ENCODE measurements around the gene CYP4F8. TPM values are rescaled to one million over a fixed set of nuclear protein-coding genes. Genes with fewer than 3 reads are reported as not detected.

The CYP4F8 gene
- total RNA-seq, 1 donor from 2014 or later, result not detected

GRCh38 chr19:15669891-15670290 is 54.9 kb downstream of the CYP4F8 start:
- no peaks in the 10 kb centered on the region for H3K27me3 ChIP-seq
- no peak for TF ChIP-seq CTCF (IDR thresholded peaks at IDR 0.05)
- H3K9me3 ChIP-seq, result no peaks in the 10 kb centered on the region
- intact Hi-C loops (cut with DNase I), result no loop called here
- no peaks in the 10 kb centered on the region for H3K36me3 ChIP-seq
- H3K4me3 ChIP-seq, result no peak overlapping the region
- H3K27ac ChIP-seq, result no peak overlapping the region
- DNase-seq (ENCODE audit: low spot score in 2 of 2), result no peak
- no peaks in the 10 kb centered on the region for H3K4me1 ChIP-seq

GRCh38 chr19:15671237-15671821 is 56.3 kb downstream of the CYP4F8 start:
- H3K27ac ChIP-seq, result no peak overlapping the region
- H3K4me1 ChIP-seq, result no peaks in the 10 kb centered on the region
- H3K27me3 ChIP-seq, result no peaks in the 10 kb centered on the region
- intact Hi-C loops (cut with DNase I), result no loop called here
- no peaks in the 10 kb centered on the region for H3K9me3 ChIP-seq
- no peaks in the 10 kb centered on the region for H3K36me3 ChIP-seq
- no peak for DNase-seq (ENCODE audit: low spot score in 2 of 2)
- TF ChIP-seq CTCF (IDR thresholded peaks at IDR 0.05), result no peak
- no peak overlapping the region for H3K4me3 ChIP-seq

DNA sequence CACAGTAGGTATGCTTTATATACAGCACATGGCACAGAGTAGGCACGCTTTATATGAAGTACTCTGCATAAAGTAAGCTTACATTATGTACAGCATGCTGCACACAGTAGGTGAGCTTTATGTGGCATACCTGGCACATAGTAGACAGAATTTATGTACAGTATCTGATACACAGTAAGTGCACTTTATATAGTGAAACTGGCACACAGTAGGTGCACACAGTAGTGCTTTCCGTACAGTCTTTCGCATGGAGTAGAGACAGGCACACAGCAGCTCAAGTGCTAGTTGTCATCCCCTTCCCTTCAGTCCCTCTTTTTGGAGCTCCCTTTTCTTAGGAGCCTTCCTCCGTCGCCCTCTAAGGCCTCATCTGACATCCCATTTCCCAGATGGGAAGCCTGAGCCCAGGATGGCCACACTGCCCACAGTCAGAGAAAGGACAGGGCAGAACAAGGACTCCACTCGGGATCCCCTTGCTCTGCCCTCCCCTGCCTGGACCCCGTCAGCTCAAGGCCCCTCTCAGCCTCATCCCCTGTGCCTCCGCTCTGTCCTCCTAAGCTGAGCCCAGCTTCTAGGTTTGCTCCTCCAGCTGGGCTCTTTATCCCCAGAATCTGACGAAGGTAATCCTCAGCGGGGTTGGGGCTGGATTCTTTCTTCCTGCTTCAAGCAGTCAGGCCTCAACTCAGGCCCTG is 57.0 kb downstream of the CYP4F8 start:
- intact Hi-C loops (cut with DNase I), result no loop called here
- no peak for DNase-seq (ENCODE audit: low spot score in 2 of 2)
- Histone ChIP-seq H3K36me3 (no peaks in the 10 kb centered on the region), H3K9me3 (no peaks in the 10 kb centered on the region), H3K27me3 (no peaks in the 10 kb centered on the region), H3K27ac (peak overlapping the region in 1 of 2 donors; percentile 27), H3K4me1 (no peaks in the 10 kb centered on the region), H3K4me3 (no peak overlapping the region)
- TF ChIP-seq CTCF (IDR thresholded peaks at IDR 0.05), result no peak

DNA sequence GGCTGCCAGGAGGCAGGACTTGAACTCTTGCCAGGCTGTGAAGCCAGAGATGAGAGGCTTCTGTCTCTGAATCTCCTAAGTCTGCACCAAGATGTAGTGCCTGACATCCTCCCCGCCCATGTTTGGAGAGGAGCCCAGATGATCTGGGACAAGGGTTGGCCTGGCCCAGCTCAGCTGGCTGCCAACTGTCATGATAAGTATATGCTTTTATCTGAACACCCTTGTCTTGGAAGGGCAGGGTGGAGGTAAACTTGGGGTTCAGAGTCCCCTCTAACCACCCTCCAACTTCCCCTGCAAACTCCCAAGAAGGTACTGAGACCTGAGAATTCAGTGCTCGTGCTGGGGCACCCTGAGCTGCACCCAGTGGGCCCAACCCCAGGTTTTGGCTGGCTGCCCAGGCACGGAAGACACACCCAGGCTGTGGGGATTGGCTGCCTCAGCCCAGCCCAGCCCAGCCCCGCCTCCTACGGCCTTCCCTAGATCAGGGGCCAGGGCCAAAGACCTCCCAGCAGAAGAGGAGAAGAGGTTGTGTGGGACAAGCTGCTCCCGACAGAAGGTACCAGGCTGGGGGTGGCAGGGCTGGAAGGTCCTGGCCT is 57.7 kb downstream of the CYP4F8 start, which contains the start of gene CYP4F12:
Gene CYP4F12 (plus strand): TSS at position 508 of the 596 bp plus-strand sequence. CDS start 443 bp downstream, outside the sequence.
- Histone ChIP-seq H3K9me3 (no peaks in the 10 kb centered on the region), H3K4me3 (no peak within 1 kb of the TSS), H3K4me1 (no peaks in the 10 kb centered on the region), H3K27ac (peak within 1 kb of the TSS in 1 of 2 donors; percentile 27), H3K36me3 (no peaks in the 10 kb centered on the region), H3K27me3 (no peaks in the 10 kb centered on the region)
- no peak for TF ChIP-seq CTCF (IDR thresholded peaks at IDR 0.05)
- intact Hi-C loops (cut with DNase I), result no loop called here
- peak in 1 of 2 donors; percentile 89 for DNase-seq (ENCODE audit: low spot score in 2 of 2)

GRCh38 chr19:15673176-15673654 is 58.2 kb downstream of the CYP4F8 start:
- peak overlapping the region in 1 of 2 donors; percentile 27 for H3K27ac ChIP-seq
- no peaks in the 10 kb centered on the region for H3K27me3 ChIP-seq
- no peak for DNase-seq (ENCODE audit: low spot score in 2 of 2)
- TF ChIP-seq CTCF (IDR thresholded peaks at IDR 0.05), result no peak
- intact Hi-C loops (cut with DNase I), result no loop called here
- H3K36me3 ChIP-seq, result no peaks in the 10 kb centered on the region
- no peak overlapping the region for H3K4me3 ChIP-seq
- no peaks in the 10 kb centered on the region for H3K4me1 ChIP-seq
- no peaks in the 10 kb centered on the region for H3K9me3 ChIP-seq

All from ascending aorta (tissue), 2 donors.